ENCODE measurements around the gene LRP5. TPM values are rescaled to one million over a fixed set of nuclear protein-coding genes. Genes with fewer than 3 reads are reported as not detected.

Gene LRP5
- total RNA-seq (10 to 100 TPM; 20.6 to 21.3 TPM), polyA plus RNA-seq (ENCODE audit: insufficient read depth, low read depth, low replicate concordance) (15.7 TPM)
- long read RNA-seq, donor 1, full-length matches to known transcripts = 3 of 3 reads
- long read RNA-seq, donor 1, partial matches to known transcripts = 0 of 3 reads
- long read RNA-seq, donor 1, other reads (novel, unspliced or antisense) = 0 of 3 reads
- long read RNA-seq, donor 2, full-length matches to known transcripts = 3 of 3 reads
- long read RNA-seq, donor 2, partial matches to known transcripts = 0 of 3 reads
- long read RNA-seq, donor 2, other reads (novel, unspliced or antisense) = 0 of 3 reads

GRCh38 chr11:68312117-68312779, at the start of gene LRP5:
TSS of gene LRP5 (plus strand) at chr11:68312591. CDS start at chr11:68312715, 124 bp downstream.
- WGBS, 2 donors = 3 to 29% methylated on average over 8 to 73 of the region's 85 CpGs
- intact Hi-C loops (cut with DNase I; ENCODE audit: low total_unique reads) = loop anchor here (10.0 kb wide), 1 partner anchor 63 kb away; no protein-coding TSS in a partner anchor
- Histone ChIP-seq H3K9me3 (no peaks in the 10 kb centered on the region), H3K27ac (peak within 1 kb of the TSS in 1 of 2 donors; percentile 53), H3K4me3 (peak within 1 kb of the TSS; percentile 54 to 68), H3K27me3 (no peaks in the 10 kb centered on the region), H3K4me1 (peaks cover 11% of the 10 kb centered on the region), H3K36me3 (ENCODE audit: low read depth, missing control alignments) (no peaks in the 10 kb centered on the region)
- no peak for DNase-seq
- no peak for TF ChIP-seq POLR2A (IDR thresholded peaks at IDR 0.05)
- TF ChIP-seq, protein P1, sequence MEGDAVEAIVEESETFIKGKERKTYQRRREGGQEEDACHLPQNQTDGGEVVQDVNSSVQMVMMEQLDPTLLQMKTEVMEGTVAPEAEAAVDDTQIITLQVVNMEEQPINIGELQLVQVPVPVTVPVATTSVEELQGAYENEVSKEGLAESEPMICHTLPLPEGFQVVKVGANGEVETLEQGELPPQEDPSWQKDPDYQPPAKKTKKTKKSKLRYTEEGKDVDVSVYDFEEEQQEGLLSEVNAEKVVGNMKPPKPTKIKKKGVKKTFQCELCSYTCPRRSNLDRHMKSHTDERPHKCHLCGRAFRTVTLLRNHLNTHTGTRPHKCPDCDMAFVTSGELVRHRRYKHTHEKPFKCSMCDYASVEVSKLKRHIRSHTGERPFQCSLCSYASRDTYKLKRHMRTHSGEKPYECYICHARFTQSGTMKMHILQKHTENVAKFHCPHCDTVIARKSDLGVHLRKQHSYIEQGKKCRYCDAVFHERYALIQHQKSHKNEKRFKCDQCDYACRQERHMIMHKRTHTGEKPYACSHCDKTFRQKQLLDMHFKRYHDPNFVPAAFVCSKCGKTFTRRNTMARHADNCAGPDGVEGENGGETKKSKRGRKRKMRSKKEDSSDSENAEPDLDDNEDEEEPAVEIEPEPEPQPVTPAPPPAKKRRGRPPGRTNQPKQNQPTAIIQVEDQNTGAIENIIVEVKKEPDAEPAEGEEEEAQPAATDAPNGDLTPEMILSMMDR (IDR thresholded peaks at IDR 0.05) = no peak

GRCh38 chr11:68263444-68264035, 48.9 kb upstream of the LRP5 start:
- no peaks in the 10 kb centered on the region for H3K4me1 ChIP-seq
- no peaks in the 10 kb centered on the region for H3K9me3 ChIP-seq
- no peaks in the 10 kb centered on the region for H3K27me3 ChIP-seq
- WGBS, 2 donors = 86 to 92% methylated on average over 11 to 13 of the region's 13 CpGs
- no peak for DNase-seq
- no peak overlapping the region for H3K4me3 ChIP-seq
- intact Hi-C loops (cut with DNase I; ENCODE audit: low total_unique reads) = loop anchor here (5.0 kb wide), 1 partner anchor 39 kb away; no protein-coding TSS in a partner anchor
- TF ChIP-seq, protein P1 (IDR thresholded peaks at IDR 0.05) = no peak
- H3K27ac ChIP-seq = no peak overlapping the region
- no peaks in the 10 kb centered on the region for H3K36me3 ChIP-seq (ENCODE audit: low read depth, missing control alignments)

GRCh38 chr11:68264244-68264643, 48.1 kb upstream of the LRP5 start:
- no peak for DNase-seq
- TF ChIP-seq, protein P1 (IDR thresholded peaks at IDR 0.05) = no peak
- TF ChIP-seq POLR2A (IDR thresholded peaks at IDR 0.05) = no peak
- Histone ChIP-seq H3K27ac (no peak overlapping the region), H3K36me3 (ENCODE audit: low read depth, missing control alignments) (no peaks in the 10 kb centered on the region), H3K4me1 (peaks cover 2% of the 10 kb centered on the region), H3K4me3 (no peak overlapping the region), H3K9me3 (no peaks in the 10 kb centered on the region), H3K27me3 (no peaks in the 10 kb centered on the region)
- WGBS, 2 donors = 94 to 100% methylated on average over 1 of the region's 1 CpG
- intact Hi-C loops (cut with DNase I; ENCODE audit: low total_unique reads) = loop anchor here (5.0 kb wide), 1 partner anchor 38 kb away; no protein-coding TSS in a partner anchor

- Histone ChIP-seq H3K9me3 (no peaks in the 10 kb centered on the region), H3K4me3 (no peak overlapping the region), H3K36me3 (ENCODE audit: low read depth, missing control alignments) (no peaks in the 10 kb centered on the region), H3K27ac (no peak overlapping the region), H3K27me3 (no peaks in the 10 kb centered on the region), H3K4me1 (peaks cover 8% of the 10 kb centered on the region)
- intact Hi-C loops (cut with DNase I; ENCODE audit: low total_unique reads) = loop anchor here (5.0 kb wide), 1 partner anchor 37 kb away; no protein-coding TSS in a partner anchor
- DNase-seq = no peak
- TF ChIP-seq POLR2A (IDR thresholded peaks at IDR 0.05) = no peak
- TF ChIP-seq, protein P1 (IDR thresholded peaks at IDR 0.05) = no peak
- WGBS, 2 donors = 90% methylated on average over 13 of the region's 13 CpGs
Measured at GRCh38 chr11:68264741-68265540, 47.5 kb upstream of the LRP5 start.

Measured in testis (tissue), 5 donors.